ENCODE data around the gene CATSPERD.
"Not testable (repeated sequence)": the region's sequence is repeated elsewhere in the genome, so short reads cannot be mapped to it uniquely, and the experiment has no call there.

Gene CATSPERD

GRCh38 chr19:5697022-5697889 is 23.2 kb upstream of the CATSPERD start:
- no peak for DNase-seq (ENCODE audit: low read depth)

GRCh38 chr19:5697890-5698634 is 22.4 kb upstream of the CATSPERD start:
- no peak for DNase-seq (ENCODE audit: low read depth)

GRCh38 chr19:5698635-5699422 is 21.6 kb upstream of the CATSPERD start:
- DNase-seq (ENCODE audit: low read depth) = no peak

- no peak for DNase-seq (ENCODE audit: low read depth)
Measured at GRCh38 chr19:5700455-5701092, 19.9 kb upstream of the CATSPERD start.

- not testable (repeated sequence) for DNase-seq (ENCODE audit: low read depth)
Measured at GRCh38 chr19:5702053-5702410, 18.4 kb upstream of the CATSPERD start.

GRCh38 chr19:5703819-5704818 is 16.3 kb upstream of the CATSPERD start:
- DNase-seq (ENCODE audit: low read depth) = no peak

- no peak for DNase-seq (ENCODE audit: low read depth)
Measured at GRCh38 chr19:5705552-5705951, 14.9 kb upstream of the CATSPERD start.

GRCh38 chr19:5706876-5707573 is 13.4 kb upstream of the CATSPERD start:
- no peak for DNase-seq (ENCODE audit: low read depth)

- no peak for DNase-seq (ENCODE audit: low read depth)
Measured at GRCh38 chr19:5707576-5708575, 12.6 kb upstream of the CATSPERD start.

GRCh38 chr19:5711025-5711424 is 9.4 kb upstream of the CATSPERD start:
- no peak for DNase-seq (ENCODE audit: low read depth)

- no peak for DNase-seq (ENCODE audit: low read depth)
Measured at GRCh38 chr19:5711713-5712161, 8.7 kb upstream of the CATSPERD start.

- DNase-seq (ENCODE audit: low read depth) = no peak
Measured at GRCh38 chr19:5713228-5713627, 7.2 kb upstream of the CATSPERD start.

- DNase-seq (ENCODE audit: low read depth) = no peak
Measured at GRCh38 chr19:5714816-5715215, 5.6 kb upstream of the CATSPERD start.

- DNase-seq (ENCODE audit: low read depth) = no peak
Measured at GRCh38 chr19:5717215-5717935, 3.1 kb upstream of the CATSPERD start.

GRCh38 chr19:5718037-5718578 is 2.3 kb upstream of the CATSPERD start:
- peak; percentile 72 for DNase-seq (ENCODE audit: low read depth)

GRCh38 chr19:5718579-5719273 is 1.7 kb upstream of the CATSPERD start:
- DNase-seq (ENCODE audit: low read depth) = peak; percentile 90

All from iris pigment epithelial cell (primary cell).